H1 (cell line): Measurements from ENCODE around the gene TRIM60.
"Not testable (repeated sequence)": the region's sequence is repeated elsewhere in the genome, so short reads cannot be mapped to it uniquely, and the experiment has no call there.

ENCODE experiments used
- GTF2F1 ChIP-seq: IDR thresholded peaks from 2 replicates; pipeline ENCODE4 v1.6.1; 2012; ENCODE audit warnings: low read depth, low read length, improper control_type of control experiment, borderline replicate concordance
- MAFK ChIP-seq: IDR thresholded peaks from 2 replicates; pipeline ENCODE4 v1.6.1; 2012; ENCODE audit warnings: low read depth, mild to moderate bottlenecking, improper control_type of control experiment, low read length
- RFX5 ChIP-seq: IDR thresholded peaks from 2 replicates; pipeline ENCODE4 v1.6.1; 2011; ENCODE audit warnings: low read depth, low read length, improper control_type of control experiment, borderline replicate concordance
- RXRA ChIP-seq: IDR thresholded peaks from 2 replicates; pipeline ENCODE4 v1.6.1; 2011; ENCODE audit warnings: low read depth, mild to moderate bottlenecking, low read length, moderate library complexity; ENCODE audit not compliant: insufficient read depth
- SP2 ChIP-seq: IDR thresholded peaks from 2 replicates; pipeline ENCODE4 v1.6.1; 2012; ENCODE audit warnings: mild to moderate bottlenecking, low read length, inconsistent platforms
- TF ChIP-seq, protein P1 (sequence below), 3 experiments: IDR thresholded peaks; 1 replicate in 2 of 3; 2 replicates in 1 of 3; pipeline versions ENCODE4 v1.5.1 to v1.6.1; 2011; ENCODE audit warnings: low read length in 3 of 3, mild to moderate bottlenecking in 3 of 3, inconsistent platforms in 2 of 3, low read depth in 1 of 3, moderate library complexity in 1 of 3; ENCODE audit not compliant: insufficient read depth in 1 of 3; ENCODE audit errors: control extremely low read depth in 1 of 3
- TF ChIP-seq, protein P2 (sequence below): IDR thresholded peaks from 2 replicates; pipeline ENCODE4 v1.6.1; 2012; ENCODE audit warnings: inconsistent platforms

DNA sequence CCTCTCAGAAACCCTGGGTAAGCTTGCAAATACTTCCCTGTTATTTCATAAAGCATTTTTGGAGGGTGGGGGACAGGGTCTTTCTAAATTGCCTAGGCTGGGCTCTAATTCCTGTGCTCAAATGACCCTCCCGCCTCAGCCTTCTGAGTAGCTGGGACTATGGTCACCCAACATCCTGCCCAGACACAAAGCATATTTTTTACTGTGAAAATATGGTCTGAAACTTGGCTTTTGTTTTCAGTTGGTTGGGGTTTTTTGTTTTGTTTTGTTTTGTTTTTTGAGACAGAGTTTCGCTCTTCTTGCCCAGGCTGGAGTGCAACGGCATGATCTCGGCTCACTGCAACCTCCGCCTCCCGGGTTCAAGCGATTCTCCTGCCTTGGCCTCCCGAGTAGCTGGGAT lies 6.0 kb upstream of the TRIM60 start:
- TF ChIP-seq, protein P1, sequence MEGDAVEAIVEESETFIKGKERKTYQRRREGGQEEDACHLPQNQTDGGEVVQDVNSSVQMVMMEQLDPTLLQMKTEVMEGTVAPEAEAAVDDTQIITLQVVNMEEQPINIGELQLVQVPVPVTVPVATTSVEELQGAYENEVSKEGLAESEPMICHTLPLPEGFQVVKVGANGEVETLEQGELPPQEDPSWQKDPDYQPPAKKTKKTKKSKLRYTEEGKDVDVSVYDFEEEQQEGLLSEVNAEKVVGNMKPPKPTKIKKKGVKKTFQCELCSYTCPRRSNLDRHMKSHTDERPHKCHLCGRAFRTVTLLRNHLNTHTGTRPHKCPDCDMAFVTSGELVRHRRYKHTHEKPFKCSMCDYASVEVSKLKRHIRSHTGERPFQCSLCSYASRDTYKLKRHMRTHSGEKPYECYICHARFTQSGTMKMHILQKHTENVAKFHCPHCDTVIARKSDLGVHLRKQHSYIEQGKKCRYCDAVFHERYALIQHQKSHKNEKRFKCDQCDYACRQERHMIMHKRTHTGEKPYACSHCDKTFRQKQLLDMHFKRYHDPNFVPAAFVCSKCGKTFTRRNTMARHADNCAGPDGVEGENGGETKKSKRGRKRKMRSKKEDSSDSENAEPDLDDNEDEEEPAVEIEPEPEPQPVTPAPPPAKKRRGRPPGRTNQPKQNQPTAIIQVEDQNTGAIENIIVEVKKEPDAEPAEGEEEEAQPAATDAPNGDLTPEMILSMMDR (IDR thresholded peaks at IDR 0.05; ENCODE audit: control extremely low read depth in 1 of 3, insufficient read depth in 1 of 3, low read depth in 1 of 3, low read length in 3 of 3) = not testable (repeated sequence)
- TF ChIP-seq RXRA, GTF2F1, RFX5, SP2, MAFK: not testable (repeated sequence)
- TF ChIP-seq, protein P2, sequence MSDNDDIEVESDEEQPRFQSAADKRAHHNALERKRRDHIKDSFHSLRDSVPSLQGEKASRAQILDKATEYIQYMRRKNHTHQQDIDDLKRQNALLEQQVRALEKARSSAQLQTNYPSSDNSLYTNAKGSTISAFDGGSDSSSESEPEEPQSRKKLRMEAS = not testable (repeated sequence)
